8988T (cell line): ENCODE results near the gene EEF2K.

Experiments
- DNase-seq: peaks from one replicate; pipeline ENCODE4 v3.0.0; 2011

EEF2K gene

GRCh38 chr16:22321340-22322001 lies 115.4 kb downstream of the EEF2K start:
- peak; percentile 36 for DNase-seq

GRCh38 chr16:22322021-22322471 lies 116.0 kb downstream of the EEF2K start:
- no peak for DNase-seq

GRCh38 chr16:22322741-22323140 lies 116.7 kb downstream of the EEF2K start:
- DNase-seq: no peak

- no peak for DNase-seq
Observed at GRCh38 chr16:22323173-22323958, 117.3 kb downstream of the EEF2K start.

GRCh38 chr16:22323959-22324786 lies 118.1 kb downstream of the EEF2K start:
- DNase-seq: no peak

GRCh38 chr16:22324787-22325597 lies 118.9 kb downstream of the EEF2K start:
- no peak for DNase-seq

- no peak for DNase-seq
Observed at GRCh38 chr16:22325598-22326368, 119.7 kb downstream of the EEF2K start.

GRCh38 chr16:22326369-22326652 lies 120.2 kb downstream of the EEF2K start:
- no peak for DNase-seq

- DNase-seq: no peak
Observed at GRCh38 chr16:22326771-22327445, 120.8 kb downstream of the EEF2K start.

- DNase-seq: no peak
Observed at GRCh38 chr16:22327446-22327775, 121.3 kb downstream of the EEF2K start.

GRCh38 chr16:22328081-22328725 lies 122.1 kb downstream of the EEF2K start:
- no peak for DNase-seq

- DNase-seq: no peak
Observed at GRCh38 chr16:22329199-22329695, 123.2 kb downstream of the EEF2K start.

GRCh38 chr16:22330326-22330725 lies 124.2 kb downstream of the EEF2K start:
- no peak for DNase-seq

- DNase-seq: no peak
Observed at GRCh38 chr16:22333457-22333994, 127.4 kb downstream of the EEF2K start.

- DNase-seq: no peak
Observed at GRCh38 chr16:22335668-22336246, 129.7 kb downstream of the EEF2K start.

GRCh38 chr16:22336581-22336980 lies 130.5 kb downstream of the EEF2K start:
- DNase-seq: no peak

GRCh38 chr16:22337045-22337444 lies 131.0 kb downstream of the EEF2K start:
- no peak for DNase-seq

GRCh38 chr16:22337849-22338635 lies 132.0 kb downstream of the EEF2K start:
- no peak for DNase-seq
